SK-N-SH treated with all-trans-retinoic acid at 6 μM for 48 hours (cell line): Measurements from ENCODE around the gene ZBBX.

Experiments used
- ATAC-seq: fragments of 200-7000 bp; cut with Tn5 transposase; 3 replicates; pipeline ENCODE4 v1.9.1; 2020; ENCODE audit warnings: mild to moderate bottlenecking, moderate library complexity
- ARNTL ChIP-seq: fragments of 450-650 bp; formaldehyde crosslinking; IDR thresholded peaks from 2 replicates; pipeline ENCODE4 v1.5.0; 2020; ENCODE audit warnings: low read depth, mild to moderate bottlenecking, moderate library complexity, borderline replicate concordance
- BACH2 ChIP-seq: fragments of 250-450 bp; sonication (Bioruptor Pico); IDR thresholded peaks from 2 replicates; pipeline ENCODE4 v1.9.0; 2021; ENCODE audit warnings: mild to moderate bottlenecking, borderline replicate concordance
- CSDC2 ChIP-seq: fragments of 250-450 bp; sonication (Bioruptor Pico); IDR thresholded peaks from 2 replicates; pipeline ENCODE4 v1.5.0; 2020; ENCODE audit warnings: mild to moderate bottlenecking, moderate library complexity
- GLIS3 ChIP-seq: fragments of 250-450 bp; sonication (Bioruptor Pico); IDR thresholded peaks from 2 replicates; pipeline ENCODE4 v1.5.0; 2020; ENCODE audit warnings: mild to moderate bottlenecking, moderate library complexity
- ISL1 ChIP-seq: fragments of 250-450 bp; sonication (Bioruptor Pico); IDR thresholded peaks from 2 replicates; pipeline ENCODE4 v2.1.2; 2022; ENCODE audit warnings: mild to moderate bottlenecking, moderate library complexity
- OSR1 ChIP-seq: fragments of 250-450 bp; sonication (Bioruptor Pico); IDR thresholded peaks from 2 replicates; pipeline ENCODE4 v1.8.0; 2022; ENCODE audit warnings: moderate library complexity, mild to moderate bottlenecking, inconsistent platforms
- POU6F1 ChIP-seq: fragments of 250-450 bp; sonication (Bioruptor Pico); IDR thresholded peaks from 2 replicates; pipeline ENCODE4 v1.8.0; 2021; ENCODE audit warnings: low read depth, mild to moderate bottlenecking, moderate library complexity, borderline replicate concordance
- RARB ChIP-seq: fragments of 250-450 bp; sonication (Bioruptor Pico); IDR thresholded peaks from 2 replicates; pipeline ENCODE4 v1.8.0; 2021; ENCODE audit warnings: mild to moderate bottlenecking, moderate library complexity
- SNAI2 ChIP-seq: fragments of 250-450 bp; sonication (Bioruptor Pico); IDR thresholded peaks from 2 replicates; pipeline ENCODE4 v1.5.0; 2020; ENCODE audit warnings: mild to moderate bottlenecking, moderate library complexity
- TCF4 ChIP-seq: fragments of 250-450 bp; sonication (Bioruptor Pico); IDR thresholded peaks from 2 replicates; pipeline ENCODE4 v1.8.0; 2021; ENCODE audit warnings: mild to moderate bottlenecking, moderate library complexity, borderline replicate concordance
- TSHZ2 ChIP-seq: fragments of 250-450 bp; sonication (Bioruptor Pico); IDR thresholded peaks from 2 replicates; pipeline ENCODE4 v1.5.0; 2020; ENCODE audit warnings: mild to moderate bottlenecking, moderate library complexity
- ZC3H10 ChIP-seq: fragments of 250-450 bp; sonication (Bioruptor Pico); IDR thresholded peaks from 2 replicates; pipeline ENCODE4 v1.5.1; 2021; ENCODE audit warnings: mild to moderate bottlenecking, moderate library complexity
- ZFP3 ChIP-seq: fragments of 250-450 bp; sonication (Bioruptor Pico); IDR thresholded peaks from 2 replicates; pipeline ENCODE4 v1.5.0; 2020; ENCODE audit warnings: mild to moderate bottlenecking, moderate library complexity
- ZFP30 ChIP-seq: fragments of 450-650 bp; formaldehyde crosslinking; IDR thresholded peaks from 2 replicates; pipeline ENCODE4 v1.5.0; 2022; ENCODE audit warnings: mild to moderate bottlenecking, moderate library complexity
- ZNF565 ChIP-seq: fragments of 450-650 bp; formaldehyde crosslinking; conservative IDR thresholded peaks from 2 replicates; pipeline ENCODE4 v1.5.0; 2020; ENCODE audit warnings: low read depth, mild to moderate bottlenecking, moderate library complexity
- ZNF70 ChIP-seq: fragments of 450-650 bp; formaldehyde crosslinking; IDR thresholded peaks from 2 replicates; pipeline ENCODE4 v1.5.0; 2020; ENCODE audit warnings: mild to moderate bottlenecking, moderate library complexity
- ZNF8 ChIP-seq: fragments of 450-650 bp; formaldehyde crosslinking; IDR thresholded peaks from 2 replicates; pipeline ENCODE4 v1.5.0; 2020; ENCODE audit warnings: mild to moderate bottlenecking, moderate library complexity
- TF ChIP-seq, protein P1 (sequence below): fragments of 250-450 bp; sonication (Bioruptor Pico); IDR thresholded peaks from 2 replicates; pipeline ENCODE4 v1.5.1; 2020; ENCODE audit warnings: low read depth, mild to moderate bottlenecking, moderate library complexity
- TF ChIP-seq, protein P2 (sequence below): fragments of 250-450 bp; sonication (Bioruptor Pico); IDR thresholded peaks from 2 replicates; pipeline ENCODE4 v1.8.0; 2020; ENCODE audit warnings: mild to moderate bottlenecking, moderate library complexity, borderline replicate concordance

ZBBX gene

GRCh38 chr3:167300207-167300606, 79.9 kb downstream of the ZBBX start:
- ATAC-seq = no peak
- TF ChIP-seq, protein P1, sequence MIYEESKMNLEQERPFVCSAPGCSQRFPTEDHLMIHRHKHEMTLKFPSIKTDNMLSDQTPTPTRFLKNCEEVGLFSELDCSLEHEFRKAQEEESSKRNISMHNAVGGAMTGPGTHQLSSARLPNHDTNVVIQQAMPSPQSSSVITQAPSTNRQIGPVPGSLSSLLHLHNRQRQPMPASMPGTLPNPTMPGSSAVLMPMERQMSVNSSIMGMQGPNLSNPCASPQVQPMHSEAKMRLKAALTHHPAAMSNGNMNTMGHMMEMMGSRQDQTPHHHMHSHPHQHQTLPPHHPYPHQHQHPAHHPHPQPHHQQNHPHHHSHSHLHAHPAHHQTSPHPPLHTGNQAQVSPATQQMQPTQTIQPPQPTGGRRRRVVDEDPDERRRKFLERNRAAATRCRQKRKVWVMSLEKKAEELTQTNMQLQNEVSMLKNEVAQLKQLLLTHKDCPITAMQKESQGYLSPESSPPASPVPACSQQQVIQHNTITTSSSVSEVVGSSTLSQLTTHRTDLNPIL (CRISPR knock-in tag) = no peak
- TF ChIP-seq SNAI2 (no peak), TSHZ2 (CRISPR knock-in tag) (no peak), GLIS3 (CRISPR knock-in tag) (no peak), POU6F1 (CRISPR knock-in tag) (no peak), ARNTL (CRISPR knock-in tag) (no peak), ISL1 (no peak), ZFP3 (CRISPR knock-in tag) (no peak), ZNF8 (no peak)
- TF ChIP-seq, protein P2, sequence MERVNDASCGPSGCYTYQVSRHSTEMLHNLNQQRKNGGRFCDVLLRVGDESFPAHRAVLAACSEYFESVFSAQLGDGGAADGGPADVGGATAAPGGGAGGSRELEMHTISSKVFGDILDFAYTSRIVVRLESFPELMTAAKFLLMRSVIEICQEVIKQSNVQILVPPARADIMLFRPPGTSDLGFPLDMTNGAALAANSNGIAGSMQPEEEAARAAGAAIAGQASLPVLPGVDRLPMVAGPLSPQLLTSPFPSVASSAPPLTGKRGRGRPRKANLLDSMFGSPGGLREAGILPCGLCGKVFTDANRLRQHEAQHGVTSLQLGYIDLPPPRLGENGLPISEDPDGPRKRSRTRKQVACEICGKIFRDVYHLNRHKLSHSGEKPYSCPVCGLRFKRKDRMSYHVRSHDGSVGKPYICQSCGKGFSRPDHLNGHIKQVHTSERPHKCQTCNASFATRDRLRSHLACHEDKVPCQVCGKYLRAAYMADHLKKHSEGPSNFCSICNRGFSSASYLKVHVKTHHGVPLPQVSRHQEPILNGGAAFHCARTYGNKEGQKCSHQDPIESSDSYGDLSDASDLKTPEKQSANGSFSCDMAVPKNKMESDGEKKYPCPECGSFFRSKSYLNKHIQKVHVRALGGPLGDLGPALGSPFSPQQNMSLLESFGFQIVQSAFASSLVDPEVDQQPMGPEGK = no peak
- TF ChIP-seq, all 23 proteins: peak for 0

DNA sequence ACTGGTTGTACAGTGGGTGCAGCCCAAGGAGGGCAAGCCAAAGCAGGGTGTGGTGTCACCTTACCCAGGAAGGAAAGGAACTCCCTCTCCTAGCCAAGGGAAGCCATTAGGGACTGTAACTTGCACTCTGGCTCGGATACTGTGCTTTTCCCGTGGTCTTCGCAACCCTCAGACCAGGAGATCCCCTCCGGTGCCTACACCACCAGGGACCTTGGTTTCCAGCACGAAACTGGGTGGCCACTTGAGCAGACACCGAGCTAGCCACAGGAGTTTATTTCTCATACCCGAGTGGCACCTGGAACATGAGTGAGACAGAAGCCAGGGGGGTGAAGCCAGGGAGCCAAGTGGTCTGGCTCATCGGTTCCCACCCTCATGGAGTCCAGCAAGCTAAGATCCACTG, 90.7 kb downstream of the ZBBX start:
- ATAC-seq = no peak
- TF ChIP-seq SNAI2 = no peak
- no peak for TF ChIP-seq ZFP30

DNA sequence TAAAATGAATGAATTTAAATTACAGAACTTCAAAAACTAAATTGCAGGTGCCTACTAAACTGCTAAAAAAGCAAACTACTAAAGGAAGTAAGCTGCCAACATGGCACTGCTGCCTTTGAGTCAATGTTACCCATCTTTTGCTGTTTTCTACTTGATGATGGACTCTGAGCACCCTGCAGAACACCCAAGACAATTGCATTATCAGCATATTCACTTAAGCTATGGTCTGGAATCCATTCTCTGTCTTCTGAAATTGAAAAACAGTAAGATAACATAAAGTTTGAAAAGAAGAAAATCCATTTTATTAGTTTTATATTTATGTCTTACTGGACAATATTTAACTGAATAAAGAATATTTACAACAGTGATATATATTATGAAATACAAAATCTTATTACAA, 91.4 kb downstream of the ZBBX start:
- TF ChIP-seq OSR1 (CRISPR knock-in tag) = no peak
- TF ChIP-seq ISL1 = no peak
- TF ChIP-seq TSHZ2 (CRISPR knock-in tag) = no peak
- no peak for TF ChIP-seq GLIS3 (CRISPR knock-in tag)
- TF ChIP-seq TCF4 (CRISPR knock-in tag) = no peak
- no peak for TF ChIP-seq ZNF565 (CRISPR knock-in tag)
- TF ChIP-seq ZNF70 (CRISPR knock-in tag) = no peak
- no peak for TF ChIP-seq ZNF8
- TF ChIP-seq CSDC2 = no peak
- no peak for TF ChIP-seq ARNTL (CRISPR knock-in tag)
- no peak for TF ChIP-seq BACH2 (CRISPR knock-in tag)
- TF ChIP-seq ZC3H10 (CRISPR knock-in tag) = no peak
- no peak for TF ChIP-seq POU6F1 (CRISPR knock-in tag)
- TF ChIP-seq RARB = no peak
- TF ChIP-seq ZFP30 = no peak
- TF ChIP-seq, protein P1 (CRISPR knock-in tag) = no peak
- TF ChIP-seq, protein P2 = no peak
- TF ChIP-seq SNAI2 = no peak
- no peak for TF ChIP-seq ZFP3 (CRISPR knock-in tag)
- no peak for ATAC-seq
